KMS-11 (cell line): Measurements from ENCODE around the gene NEDD4L.

Source experiments
- H2AFZ ChIP-seq: fragments of 200-600 bp; sonication (generic); 2 replicates; pipeline ENCODE4 v1.6.1; 2016; ENCODE audit warnings: antibody characterized with exemption, mixed run types, low read depth
- H3K27ac ChIP-seq: fragments of 200-600 bp; sonication (generic); 2 replicates; pipeline ENCODE4 v1.6.1; 2016; ENCODE audit warnings: mild to moderate bottlenecking, mixed run types
- H3K27me3 ChIP-seq: fragments of 200-600 bp; sonication (generic); 2 replicates; pipeline ENCODE4 v1.6.1; 2017; ENCODE audit warnings: mild to moderate bottlenecking, low read depth, mixed run types, moderate library complexity; ENCODE audit not compliant: insufficient read depth
- H3K36me3 ChIP-seq: fragments of 200-600 bp; sonication (generic); 2 replicates; pipeline ENCODE4 v1.6.1; 2017; ENCODE audit warnings: mild to moderate bottlenecking, mixed run types; ENCODE audit not compliant: insufficient read depth
- H3K4me1 ChIP-seq: fragments of 200-600 bp; sonication (generic); 2 replicates; pipeline ENCODE4 v1.6.1; 2016; ENCODE audit warnings: mild to moderate bottlenecking, low read depth, mixed run types; ENCODE audit not compliant: poor library complexity, severe bottlenecking
- H3K4me2 ChIP-seq: fragments of 200-600 bp; sonication (generic); 2 replicates; pipeline ENCODE4 v1.7.0; 2016; ENCODE audit warnings: mild to moderate bottlenecking, mixed run types
- H3K4me3 ChIP-seq: fragments of 200-600 bp; sonication (generic); IDR thresholded peaks from 2 replicates; pipeline ENCODE4 v1.6.1; 2017; ENCODE audit warnings: low read depth, low read length, mixed read lengths; ENCODE audit not compliant: insufficient read depth
- H3K79me2 ChIP-seq: fragments of 200-600 bp; sonication (generic); 2 replicates; pipeline ENCODE4 v1.6.1; 2016; ENCODE audit warnings: low read depth, mixed run types; ENCODE audit not compliant: insufficient read depth
- H3K9ac ChIP-seq: fragments of 200-600 bp; sonication (generic); 2 replicates; pipeline ENCODE4 v1.6.1; 2016; ENCODE audit warnings: mild to moderate bottlenecking, mixed run types
- H4K20me1 ChIP-seq: fragments of 200-600 bp; sonication (generic); 2 replicates; pipeline ENCODE4 v1.6.1; 2016; ENCODE audit warnings: mild to moderate bottlenecking, mixed run types; ENCODE audit not compliant: insufficient read depth
- CTCF ChIP-seq: fragments of 200-600 bp; sonication (generic); conservative IDR thresholded peaks from 2 replicates; pipeline ENCODE4 v1.6.1; 2017; ENCODE audit warnings: low read depth, mild to moderate bottlenecking, antibody characterized with exemption, low read length, moderate library complexity, mixed read lengths

NEDD4L gene

GRCh38 chr18:58397385-58398132, 353.5 kb downstream of the NEDD4L start:
- Histone ChIP-seq H3K4me1 (no peaks in the 10 kb centered on the region), H3K4me3 (no peak overlapping the region), H3K4me2 (no peak overlapping the region), H3K27me3 (no peaks in the 10 kb centered on the region), H2AFZ (no peak overlapping the region), H3K79me2 (no peaks in the 10 kb centered on the region), H3K36me3 (no peaks in the 10 kb centered on the region), H3K27ac (no peak overlapping the region), H3K9ac (no peak overlapping the region), H4K20me1 (no peaks in the 10 kb centered on the region)
- no peak for TF ChIP-seq CTCF

GRCh38 chr18:58398648-58399398, 354.8 kb downstream of the NEDD4L start:
- Histone ChIP-seq H3K27ac (no peak overlapping the region), H4K20me1 (no peaks in the 10 kb centered on the region), H3K4me3 (no peak overlapping the region), H3K27me3 (no peaks in the 10 kb centered on the region), H3K36me3 (no peaks in the 10 kb centered on the region), H3K4me2 (no peak overlapping the region), H3K9ac (no peak overlapping the region), H2AFZ (no peak overlapping the region), H3K4me1 (no peaks in the 10 kb centered on the region), H3K79me2 (no peaks in the 10 kb centered on the region)
- no peak for TF ChIP-seq CTCF

- Histone ChIP-seq H3K79me2 (no peaks in the 10 kb centered on the region), H3K4me1 (no peaks in the 10 kb centered on the region), H2AFZ (no peak overlapping the region), H3K4me3 (no peak overlapping the region), H3K4me2 (no peak overlapping the region), H3K27me3 (no peaks in the 10 kb centered on the region), H3K36me3 (no peaks in the 10 kb centered on the region), H3K9ac (no peak overlapping the region), H3K27ac (no peak overlapping the region), H4K20me1 (no peaks in the 10 kb centered on the region)
- no peak for TF ChIP-seq CTCF
These were observed 356.4 kb downstream of the NEDD4L start for GRCh38 chr18:58400331-58400870.

- H3K79me2 ChIP-seq: no peaks in the 10 kb centered on the region
- no peaks in the 10 kb centered on the region for H3K27me3 ChIP-seq
- TF ChIP-seq CTCF: no peak
- H4K20me1 ChIP-seq: no peaks in the 10 kb centered on the region
- H3K4me3 ChIP-seq: no peak overlapping the region
- H3K4me2 ChIP-seq: no peak overlapping the region
- H3K27ac ChIP-seq: no peak overlapping the region
- H3K4me1 ChIP-seq: no peaks in the 10 kb centered on the region
- H3K9ac ChIP-seq: no peak overlapping the region
- no peaks in the 10 kb centered on the region for H3K36me3 ChIP-seq
- no peak overlapping the region for H2AFZ ChIP-seq
These were observed 357.2 kb downstream of the NEDD4L start for GRCh38 chr18:58401191-58401590.
